ENCODE data around the gene PPP2R1B.

The PPP2R1B gene

GRCh38 chr11:111688013-111688412, 78.2 kb downstream of the PPP2R1B start:
- DNase-seq = no peak

- no peak for DNase-seq
Measured at GRCh38 chr11:111684251-111684650, 81.9 kb downstream of the PPP2R1B start.

DNA sequence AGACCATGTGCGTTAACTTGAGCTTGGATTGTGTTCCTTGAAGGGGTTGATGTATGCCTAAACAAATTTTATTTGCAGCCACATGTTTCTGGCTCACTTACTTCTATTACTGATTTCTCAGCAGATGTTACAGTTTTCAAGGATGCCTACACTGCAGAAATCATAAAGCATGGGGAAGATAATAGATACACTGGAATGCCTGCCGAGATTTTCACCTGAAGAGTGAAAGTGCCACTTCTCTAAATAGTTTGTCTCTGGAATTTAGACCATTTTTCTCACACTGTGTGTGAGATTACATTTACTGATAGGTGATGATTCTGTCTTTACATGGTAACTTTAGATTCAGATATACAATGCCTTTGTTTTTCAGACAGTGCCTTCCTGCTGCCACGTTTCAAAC, 82.4 kb downstream of the PPP2R1B start:
- DNase-seq = no peak

- no peak for DNase-seq
Measured at GRCh38 chr11:111680486-111681175, 85.6 kb downstream of the PPP2R1B start.

Data from NCI-H1436 treated with DMSO at 0.1 percent for 48 hours (cell line).